Measurements from ENCODE around the gene IFNAR1. TPM values are rescaled to one million over a fixed set of nuclear protein-coding genes. Genes with fewer than 3 reads are reported as not detected.

Gene IFNAR1
- total RNA-seq, 1 experiment from 2014 or later: 14.2 TPM

DNA sequence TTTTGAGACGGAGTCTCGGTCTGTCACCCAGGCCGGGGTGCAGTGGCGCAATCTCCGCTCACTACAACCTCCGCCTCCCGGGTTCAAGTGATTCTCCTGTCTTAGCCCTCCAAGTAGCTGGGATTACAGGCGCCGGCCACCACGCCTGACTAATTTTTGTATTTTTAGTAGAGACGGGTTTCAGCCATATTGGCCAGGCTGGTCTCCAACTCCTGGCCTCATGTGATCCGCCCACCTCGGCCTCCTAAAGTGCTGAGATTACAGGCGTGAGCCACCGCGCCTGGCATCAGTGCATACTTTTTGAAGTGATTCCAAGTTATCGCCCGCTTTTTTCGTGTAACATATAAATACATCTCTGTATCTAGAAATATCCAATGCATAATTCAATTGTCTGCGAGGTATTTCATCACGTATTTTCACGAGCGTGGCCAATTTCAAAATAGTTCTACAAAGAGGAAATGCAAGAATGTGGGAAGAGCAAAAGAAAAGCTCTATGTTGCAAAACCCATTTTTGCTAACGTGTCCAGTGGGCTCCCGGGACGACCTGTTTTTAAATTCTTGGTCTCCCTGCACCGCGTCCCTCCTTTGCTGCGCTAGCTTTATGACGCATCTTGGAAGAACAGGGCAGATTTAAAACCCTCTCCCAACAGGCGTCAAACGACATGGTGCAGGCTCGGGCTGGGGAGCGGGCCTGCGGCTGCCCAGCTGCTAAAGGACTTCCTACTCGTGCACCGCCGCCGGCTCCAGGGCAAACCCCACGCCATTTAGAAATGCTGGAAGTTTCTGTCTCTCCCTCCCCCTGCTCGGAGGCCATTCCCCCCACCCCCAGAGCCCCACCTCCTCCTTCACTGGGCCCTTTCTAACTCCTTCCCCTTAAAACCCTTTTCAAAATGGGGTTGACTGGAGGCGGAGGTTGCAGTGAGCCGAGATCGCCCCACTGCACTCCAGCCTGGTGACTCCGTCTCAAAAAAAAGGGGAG lies 77.5 kb downstream of the IFNAR1 start:
- Mint-ChIP-seq H3K9me3 (no peaks in the 10 kb centered on the region; a peak in 1 of 5 replicates), H3K27me3 (ENCODE audit: low read depth) (peaks cover 6% of the 10 kb centered on the region), H3K4me1 (peaks cover 11 to 15% of the 10 kb centered on the region in 2 experiments), H3K4me3 (peak overlapping the region; percentile 70 to 81), H3K36me3 (ENCODE audit: insufficient read depth in 1 of 3, low read depth in 3 of 3) (peaks cover 0 to 10% (median 8%) of the 10 kb centered on the region in 3 experiments; a peak in 5 of 7 replicates), H3K27ac (no peak overlapping the region)
- H3K27me3 ChIP-seq (ENCODE audit: insufficient read depth, low read length): no peaks in the 10 kb centered on the region
- no CpG with 5 or more reads among the region's 45 CpGs for WGBS (ENCODE audit: extremely low coverage, insufficient read length, low lambda C conversion rate)
- no peak overlapping the region for H3K9ac ChIP-seq (ENCODE audit: extremely low read depth, insufficient read length, low read length)
- peaks cover 12% of the 10 kb centered on the region for H3K23me2 ChIP-seq (ENCODE audit: insufficient read length, low read depth, low read length, poor library complexity, severe bottlenecking)
- H2BK120ac ChIP-seq (ENCODE audit: low read depth, low read length, poor library complexity, severe bottlenecking): peak overlapping the region; percentile 92
- DNase-seq: peak; percentile 60
- peak overlapping the region; percentile 77 for H3K18ac ChIP-seq (ENCODE audit: insufficient read length, low read depth, low read length)
- peaks cover 4% of the 10 kb centered on the region; the same call in 1 of the 2 replicates for H3K4me1 ChIP-seq (ENCODE audit: insufficient read depth, low read length)
- no peak overlapping the region for H3K27ac ChIP-seq (ENCODE audit: insufficient read length, low read depth, low read length)
- no peak overlapping the region for H2BK20ac ChIP-seq (ENCODE audit: low read depth, low read length, poor library complexity, severe bottlenecking)
- no peak overlapping the region for H4K91ac ChIP-seq (ENCODE audit: insufficient read length, low read depth, low read length)
- no peak overlapping the region for H2AK5ac ChIP-seq (ENCODE audit: insufficient read length, low read length)
- H3T11ph ChIP-seq (ENCODE audit: low read length): no peak overlapping the region
- H2BK15ac ChIP-seq (ENCODE audit: low read depth, low read length): no peak overlapping the region
- H2AFZ ChIP-seq (ENCODE audit: low read length): no peak overlapping the region
- H3K4ac ChIP-seq (ENCODE audit: low read depth, low read length): no peak overlapping the region
- peaks cover 5% of the 10 kb centered on the region; the same call in 1 of the 2 replicates for H3K79me2 ChIP-seq (ENCODE audit: insufficient read depth, low read length)
- H4K20me1 ChIP-seq (ENCODE audit: control insufficient read depth, insufficient read depth, insufficient read length): no peaks in the 10 kb centered on the region
- no peak overlapping the region for H3K23ac ChIP-seq (ENCODE audit: insufficient read length, low read depth, low read length)
- no peak overlapping the region for H4K5ac ChIP-seq (ENCODE audit: insufficient read length, low read depth, low read length)
- no peak overlapping the region for H3K56ac ChIP-seq (ENCODE audit: insufficient read length, low read depth, low read length)
- H2BK12ac ChIP-seq (ENCODE audit: insufficient read length, low read depth, low read length): no peak overlapping the region
- no peaks in the 10 kb centered on the region for H3K79me1 ChIP-seq (ENCODE audit: insufficient read depth, low read depth, low read length, poor library complexity, severe bottlenecking)
- peak overlapping the region; percentile 73; the same call in 1 of the 2 replicates for H3K14ac ChIP-seq (ENCODE audit: insufficient read depth, low read length)
- H3K4me2 ChIP-seq (ENCODE audit: insufficient read depth, insufficient read length, low read length): peak overlapping the region; percentile 46
- H3K9me3 ChIP-seq (ENCODE audit: control insufficient read depth, low read depth, low read length): no peaks in the 10 kb centered on the region
- no peak overlapping the region for H4K8ac ChIP-seq (replicated peaks; ENCODE audit: insufficient read length, low read depth, low read length)
- TF ChIP-seq CTCF (conservative IDR thresholded peaks at IDR 0.05): no peak
- no peak overlapping the region for H2BK5ac ChIP-seq (ENCODE audit: insufficient read length, low read length)
